Thyroid gland (tissue), 4 donors: ENCODE data around the gene ZBTB12.

Experiments used
- POLR2A ChIP-seq, 2 donors: fragments of 450-650 bp; IDR thresholded peaks; one replicate each; pipeline ENCODE4 v1.6.1; 2017; ENCODE audit warnings: antibody characterized with exemption in 2 of 2, mild to moderate bottlenecking in 2 of 2, moderate library complexity in 1 of 2
- TF ChIP-seq, protein P1 (sequence below), 6 experiments: fragments of 200-600 bp in 3 of 6; fragments of 450-650 bp in 3 of 6; sonication (generic) in 3 of 6; IDR thresholded peaks; one replicate each; pipeline ENCODE4 v1.5.1; 2016 to 2019; ENCODE audit warnings: antibody characterized with exemption in 6 of 6, mild to moderate bottlenecking in 2 of 6, inconsistent platforms in 1 of 6, moderate library complexity in 1 of 6

DNA sequence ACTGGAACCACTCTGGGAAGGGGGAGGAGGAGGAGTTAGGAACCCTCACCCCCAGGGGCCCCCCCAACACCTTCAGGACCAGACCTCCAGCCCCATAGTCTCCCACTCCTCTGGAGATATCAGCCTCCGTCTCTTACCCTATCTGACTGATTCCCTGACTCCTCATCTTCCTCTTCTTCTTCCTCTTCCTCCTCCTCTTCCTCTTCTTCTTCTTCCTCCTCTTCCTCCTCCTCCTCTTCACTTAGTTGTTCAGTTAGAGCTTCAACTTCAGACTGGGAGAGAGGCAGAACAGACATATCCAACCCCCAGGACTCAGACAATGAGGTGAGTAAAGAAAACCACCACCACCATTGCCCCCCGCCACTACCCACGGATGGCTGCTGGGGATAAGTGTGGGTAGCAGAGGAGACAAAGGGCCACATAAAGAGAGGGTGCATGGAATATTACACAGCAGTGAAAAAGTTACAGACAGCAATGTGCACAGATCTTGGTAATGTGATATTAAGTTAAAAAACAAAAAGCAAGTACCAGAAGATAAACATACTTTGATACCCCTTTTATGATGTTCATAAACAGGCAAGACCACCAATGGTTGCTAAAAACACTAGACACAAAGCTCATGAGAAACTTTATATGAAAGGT is 12.4 kb downstream of the ZBTB12 start:
- TF ChIP-seq, protein P1, sequence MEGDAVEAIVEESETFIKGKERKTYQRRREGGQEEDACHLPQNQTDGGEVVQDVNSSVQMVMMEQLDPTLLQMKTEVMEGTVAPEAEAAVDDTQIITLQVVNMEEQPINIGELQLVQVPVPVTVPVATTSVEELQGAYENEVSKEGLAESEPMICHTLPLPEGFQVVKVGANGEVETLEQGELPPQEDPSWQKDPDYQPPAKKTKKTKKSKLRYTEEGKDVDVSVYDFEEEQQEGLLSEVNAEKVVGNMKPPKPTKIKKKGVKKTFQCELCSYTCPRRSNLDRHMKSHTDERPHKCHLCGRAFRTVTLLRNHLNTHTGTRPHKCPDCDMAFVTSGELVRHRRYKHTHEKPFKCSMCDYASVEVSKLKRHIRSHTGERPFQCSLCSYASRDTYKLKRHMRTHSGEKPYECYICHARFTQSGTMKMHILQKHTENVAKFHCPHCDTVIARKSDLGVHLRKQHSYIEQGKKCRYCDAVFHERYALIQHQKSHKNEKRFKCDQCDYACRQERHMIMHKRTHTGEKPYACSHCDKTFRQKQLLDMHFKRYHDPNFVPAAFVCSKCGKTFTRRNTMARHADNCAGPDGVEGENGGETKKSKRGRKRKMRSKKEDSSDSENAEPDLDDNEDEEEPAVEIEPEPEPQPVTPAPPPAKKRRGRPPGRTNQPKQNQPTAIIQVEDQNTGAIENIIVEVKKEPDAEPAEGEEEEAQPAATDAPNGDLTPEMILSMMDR (IDR thresholded peaks at IDR 0.05), result no peak
- TF ChIP-seq POLR2A (IDR thresholded peaks at IDR 0.05), result no peak
